ENCODE results near the gene STIM1. TPM values are rescaled to one million over a fixed set of nuclear protein-coding genes. Genes with fewer than 3 reads are reported as not detected.
A peak's percentile ranks its signal among the peaks of the same experiment; 100 is the strongest.

STIM1 gene
- total and polyA plus RNA-seq, 12 donors: 11.9 to 55.7 (median 37.4) TPM

DNA sequence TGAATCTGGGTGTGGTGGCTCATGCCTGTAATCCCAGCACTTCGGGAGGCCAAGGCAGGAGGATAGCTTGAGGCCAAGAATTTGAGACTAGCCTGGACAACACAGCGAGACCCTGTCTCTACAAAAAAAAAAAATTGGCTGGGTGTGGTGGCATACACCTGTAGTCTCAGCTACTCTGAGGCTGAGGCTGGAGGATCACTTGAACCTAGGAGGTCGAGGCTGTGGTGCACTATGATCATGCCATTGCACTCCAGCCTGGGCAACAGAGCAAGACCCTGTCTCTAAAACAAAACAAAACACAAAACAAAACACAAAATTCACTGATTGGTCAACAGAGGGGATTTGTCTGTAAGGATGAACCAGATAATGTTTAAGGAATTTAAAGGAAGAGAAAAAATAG lies 113.7 kb downstream of the STIM1 start:
- H3K27me3 ChIP-seq: no peaks in the 10 kb centered on the region
- TF ChIP-seq, protein P1, sequence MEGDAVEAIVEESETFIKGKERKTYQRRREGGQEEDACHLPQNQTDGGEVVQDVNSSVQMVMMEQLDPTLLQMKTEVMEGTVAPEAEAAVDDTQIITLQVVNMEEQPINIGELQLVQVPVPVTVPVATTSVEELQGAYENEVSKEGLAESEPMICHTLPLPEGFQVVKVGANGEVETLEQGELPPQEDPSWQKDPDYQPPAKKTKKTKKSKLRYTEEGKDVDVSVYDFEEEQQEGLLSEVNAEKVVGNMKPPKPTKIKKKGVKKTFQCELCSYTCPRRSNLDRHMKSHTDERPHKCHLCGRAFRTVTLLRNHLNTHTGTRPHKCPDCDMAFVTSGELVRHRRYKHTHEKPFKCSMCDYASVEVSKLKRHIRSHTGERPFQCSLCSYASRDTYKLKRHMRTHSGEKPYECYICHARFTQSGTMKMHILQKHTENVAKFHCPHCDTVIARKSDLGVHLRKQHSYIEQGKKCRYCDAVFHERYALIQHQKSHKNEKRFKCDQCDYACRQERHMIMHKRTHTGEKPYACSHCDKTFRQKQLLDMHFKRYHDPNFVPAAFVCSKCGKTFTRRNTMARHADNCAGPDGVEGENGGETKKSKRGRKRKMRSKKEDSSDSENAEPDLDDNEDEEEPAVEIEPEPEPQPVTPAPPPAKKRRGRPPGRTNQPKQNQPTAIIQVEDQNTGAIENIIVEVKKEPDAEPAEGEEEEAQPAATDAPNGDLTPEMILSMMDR (IDR thresholded peaks at IDR 0.05): no peak
- 94 to 95% methylated on average over 3 of the region's 3 CpGs for WGBS, 2 donors
- ATAC-seq (no peak), DNase-seq (no peak)
- H3K9me3 ChIP-seq: no peaks in the 10 kb centered on the region
- no peak overlapping the region for H3K27ac ChIP-seq
- intact Hi-C loops (cut with DNase I): no loop called here
- peaks cover 0 to 13% (median 0%) of the 10 kb centered on the region in 9 donors for H3K36me3 ChIP-seq
- H3K4me3 ChIP-seq: no peak overlapping the region
- peaks cover 0 to 5% (median 0%) of the 10 kb centered on the region in 9 donors for H3K4me1 ChIP-seq

GRCh38 chr11:3969613-3970012 lies 114.1 kb downstream of the STIM1 start:
- 87 to 95% methylated on average over 1 of the region's 1 CpG for WGBS, 2 donors

DNA sequence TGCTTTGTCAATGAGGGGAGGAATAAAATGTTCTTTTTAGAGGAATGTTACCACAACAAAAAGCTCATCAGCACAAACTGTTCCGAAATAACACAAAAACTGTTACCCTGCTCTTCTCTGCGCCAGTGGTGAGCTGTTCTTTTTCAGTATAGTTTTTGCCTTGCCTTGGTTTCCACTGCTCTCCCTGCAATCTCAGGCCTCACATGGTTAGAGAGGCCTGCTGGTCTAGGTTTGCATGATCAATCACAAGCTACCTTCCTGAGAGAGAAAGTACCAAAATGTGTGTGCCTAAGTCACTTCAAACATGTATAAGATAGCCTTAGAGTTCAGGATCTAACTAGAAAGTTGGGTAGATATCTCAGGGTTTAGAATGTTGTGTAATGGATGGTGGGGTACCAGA lies 114.6 kb downstream of the STIM1 start:
- WGBS, 2 donors: 92 to 99% methylated on average over 2 of the region's 2 CpGs
- TF ChIP-seq, protein P1 (IDR thresholded peaks at IDR 0.05): no peak
- H3K9me3 ChIP-seq: no peaks in the 10 kb centered on the region
- no peak overlapping the region for H3K4me3 ChIP-seq
- H3K27ac ChIP-seq: no peak overlapping the region
- H3K27me3 ChIP-seq: no peaks in the 10 kb centered on the region
- ATAC-seq (no peak), DNase-seq (no peak)
- peaks cover 0 to 13% (median 0%) of the 10 kb centered on the region in 9 donors for H3K36me3 ChIP-seq
- intact Hi-C loops (cut with DNase I): no loop called here
- peaks cover 0 to 8% (median 0%) of the 10 kb centered on the region in 9 donors for H3K4me1 ChIP-seq

More at GRCh38 chr11:3969613-3970012, 114.1 kb downstream of the STIM1 start:
- Histone ChIP-seq H3K36me3 (peaks cover 0 to 13% (median 0%) of the 10 kb centered on the region in 9 donors), H3K4me3 (no peak overlapping the region), H3K9me3 (no peaks in the 10 kb centered on the region), H3K27ac (no peak overlapping the region), H3K27me3 (no peaks in the 10 kb centered on the region), H3K4me1 (peaks cover 0 to 5% (median 0%) of the 10 kb centered on the region in 9 donors)
- no peak for ATAC-seq
- TF ChIP-seq, protein P1 (IDR thresholded peaks at IDR 0.05): no peak
- intact Hi-C loops (cut with DNase I): no loop called here
- no peak for DNase-seq

- H3K36me3 ChIP-seq: peaks cover 0 to 13% (median 0%) of the 10 kb centered on the region in 9 donors
- H3K4me3 ChIP-seq: no peak overlapping the region
- no peak overlapping the region for H3K27ac ChIP-seq
- peaks cover 0 to 12% (median 0%) of the 10 kb centered on the region in 9 donors for H3K4me1 ChIP-seq
- intact Hi-C loops (cut with DNase I): no loop called here
- no peaks in the 10 kb centered on the region for H3K9me3 ChIP-seq
- 95 to 99% methylated on average over 2 of the region's 2 CpGs for WGBS, 2 donors
- DNase-seq: no peak
- ATAC-seq: no peak
- H3K27me3 ChIP-seq: no peaks in the 10 kb centered on the region
- TF ChIP-seq, protein P1 (IDR thresholded peaks at IDR 0.05): peak in 1 of 9 donors; percentile 13
These were observed 116.4 kb downstream of the STIM1 start for GRCh38 chr11:3971756-3972404.

Data from heart right ventricle (tissue), 16 donors.